Stimulated activated effector memory CD8-positive, alpha-beta T cell treated with anti-CD3 and anti-CD28 coated beads, Interleukin-12 subunit alpha, Interleukin-12 subunit beta, amount 100 ng/mL, for 72 hours (primary cell): ENCODE data around the gene RARS2.

Source experiments
- ATAC-seq: fragments of 150-1000 bp; cut with Tn5 transposase; 2 replicates; pipeline ENCODE4 v1.10.0; 2021
- DNase-seq, 2 donors: peaks; one replicate each; pipeline ENCODE4 v3.0.0; 2021 to 2022; ENCODE audit warnings: low spot score in 2 of 2
- H3K27ac Mint-ChIP-seq: one replicate; pipeline ENCODE4 v1.8.0; 2022; ENCODE audit warnings: mild to moderate bottlenecking, mixed read lengths
- H3K36me3 Mint-ChIP-seq: one replicate; pipeline ENCODE4 v1.8.0; 2022; ENCODE audit warnings: mild to moderate bottlenecking, mixed read lengths
- H3K4me1 Mint-ChIP-seq: one replicate; pipeline ENCODE4 v1.8.0; 2022; ENCODE audit warnings: mixed read lengths
- H3K4me3 Mint-ChIP-seq: one replicate; pipeline ENCODE4 v1.8.0; 2022; ENCODE audit warnings: mild to moderate bottlenecking, mixed read lengths
- H3K9me3 Mint-ChIP-seq: one replicate; pipeline ENCODE4 v1.8.0; 2022; ENCODE audit warnings: mixed read lengths

RARS2 gene

DNA sequence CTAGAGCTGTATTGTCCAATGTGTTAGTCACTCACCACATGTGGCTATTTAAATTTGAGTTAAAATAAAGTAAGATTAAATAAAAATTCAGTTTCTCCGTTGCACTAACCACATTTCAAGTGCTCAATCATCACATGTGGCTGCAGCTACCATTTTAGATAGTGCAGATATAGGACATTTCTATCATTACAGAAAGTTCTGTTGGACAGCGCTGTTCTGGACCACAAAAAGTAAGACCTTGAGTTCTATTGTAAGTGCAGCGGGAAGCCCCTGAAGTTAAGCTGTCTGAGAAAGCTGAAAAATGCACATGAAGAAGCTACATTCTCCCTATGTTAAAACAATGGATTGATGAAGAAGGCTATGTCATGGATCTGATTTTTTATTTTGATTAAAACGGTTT lies 1.2 kb upstream of the RARS2 start:
- Mint-ChIP-seq H3K4me1 (peaks cover 51% of the 10 kb centered on the region), H3K4me3 (peak overlapping the region; percentile 92), H3K36me3 (peaks cover 27% of the 10 kb centered on the region), H3K27ac (peak overlapping the region; percentile 95), H3K9me3 (no peaks in the 10 kb centered on the region)
- ATAC-seq = no peak
- no peak for DNase-seq

DNA sequence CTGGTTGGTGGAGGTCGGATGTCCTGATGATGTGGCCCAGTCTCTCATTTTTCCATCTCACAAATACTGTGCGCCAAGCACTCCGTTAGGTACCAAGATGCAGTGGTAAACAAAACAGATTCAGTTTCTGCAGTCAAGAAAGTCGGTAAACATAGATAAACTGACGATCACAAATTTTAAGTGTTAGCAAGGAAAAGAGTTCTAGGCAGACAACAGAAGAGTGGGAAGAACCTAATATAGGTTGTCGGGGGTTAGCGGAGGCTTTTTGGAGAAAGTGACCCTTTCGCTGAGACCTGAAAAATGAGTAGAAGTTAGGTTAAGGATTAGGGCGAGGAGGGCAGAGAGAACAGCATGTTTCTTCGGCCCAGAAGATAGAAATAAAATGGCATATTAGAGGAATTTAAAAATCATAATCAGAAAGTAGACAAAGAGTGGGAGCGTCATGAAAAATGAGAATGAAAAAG lies 662 bp upstream of the RARS2 start:
- peaks cover 22% of the 10 kb centered on the region for H3K36me3 Mint-ChIP-seq
- ATAC-seq (no peak), DNase-seq (no peak)
- H3K27ac Mint-ChIP-seq = peak overlapping the region; percentile 95
- H3K4me1 Mint-ChIP-seq = peaks cover 55% of the 10 kb centered on the region
- H3K9me3 Mint-ChIP-seq = no peaks in the 10 kb centered on the region
- peak overlapping the region; percentile 92 for H3K4me3 Mint-ChIP-seq

- no peaks in the 10 kb centered on the region for H3K9me3 Mint-ChIP-seq
- peaks cover 9% of the 10 kb centered on the region for H3K36me3 Mint-ChIP-seq
- H3K4me1 Mint-ChIP-seq = peaks cover 60% of the 10 kb centered on the region
- H3K4me3 Mint-ChIP-seq = peak overlapping the region; percentile 92
- DNase-seq (no peak), ATAC-seq (no peak)
- peak overlapping the region; percentile 95 for H3K27ac Mint-ChIP-seq
Observed at GRCh38 chr6:87588756-87589407, 905 bp downstream of the RARS2 start.

GRCh38 chr6:87586371-87587077 lies 3.3 kb downstream of the RARS2 start:
- H3K9me3 Mint-ChIP-seq = no peaks in the 10 kb centered on the region
- H3K27ac Mint-ChIP-seq = no peak overlapping the region
- peaks cover 20% of the 10 kb centered on the region for H3K36me3 Mint-ChIP-seq
- H3K4me1 Mint-ChIP-seq = peaks cover 55% of the 10 kb centered on the region
- DNase-seq = no peak
- ATAC-seq = no peak
- H3K4me3 Mint-ChIP-seq = no peak overlapping the region

GRCh38 chr6:87583822-87584221 lies 6.0 kb downstream of the RARS2 start:
- ATAC-seq = no peak
- DNase-seq = no peak
- Mint-ChIP-seq H3K4me1 (peaks cover 42% of the 10 kb centered on the region), H3K36me3 (peaks cover 45% of the 10 kb centered on the region), H3K9me3 (no peaks in the 10 kb centered on the region), H3K27ac (no peak overlapping the region), H3K4me3 (no peak overlapping the region)

DNA sequence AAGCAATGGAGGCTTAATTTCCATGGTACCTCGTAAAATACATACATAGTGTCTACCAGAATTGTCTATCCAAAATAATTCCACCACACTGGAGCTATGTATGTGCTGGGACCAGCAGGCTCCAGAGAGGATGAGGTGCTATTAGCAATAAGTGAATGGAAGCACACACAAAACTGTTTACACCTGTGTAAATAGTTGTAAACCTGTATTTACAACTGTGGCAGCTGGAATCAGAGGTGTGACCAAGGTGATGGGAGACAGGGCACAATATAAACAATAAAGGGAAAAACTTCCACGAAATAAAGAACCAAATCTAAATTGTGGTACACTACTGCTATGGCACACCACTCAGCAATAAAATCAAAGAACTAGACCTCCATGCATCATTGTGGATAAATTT lies 14.4 kb downstream of the RARS2 start:
- H3K36me3 Mint-ChIP-seq = peaks cover 38% of the 10 kb centered on the region
- H3K4me1 Mint-ChIP-seq = peaks cover 41% of the 10 kb centered on the region
- H3K9me3 Mint-ChIP-seq = no peaks in the 10 kb centered on the region
- no peak for ATAC-seq
- H3K4me3 Mint-ChIP-seq = no peak overlapping the region
- no peak for DNase-seq
- no peak overlapping the region for H3K27ac Mint-ChIP-seq

GRCh38 chr6:87574237-87574804 lies 15.5 kb downstream of the RARS2 start:
- peaks cover 33% of the 10 kb centered on the region for H3K36me3 Mint-ChIP-seq
- H3K27ac Mint-ChIP-seq = no peak overlapping the region
- H3K4me3 Mint-ChIP-seq = no peak overlapping the region
- H3K9me3 Mint-ChIP-seq = no peaks in the 10 kb centered on the region
- H3K4me1 Mint-ChIP-seq = peaks cover 41% of the 10 kb centered on the region
- no peak for ATAC-seq
- DNase-seq = no peak

DNA sequence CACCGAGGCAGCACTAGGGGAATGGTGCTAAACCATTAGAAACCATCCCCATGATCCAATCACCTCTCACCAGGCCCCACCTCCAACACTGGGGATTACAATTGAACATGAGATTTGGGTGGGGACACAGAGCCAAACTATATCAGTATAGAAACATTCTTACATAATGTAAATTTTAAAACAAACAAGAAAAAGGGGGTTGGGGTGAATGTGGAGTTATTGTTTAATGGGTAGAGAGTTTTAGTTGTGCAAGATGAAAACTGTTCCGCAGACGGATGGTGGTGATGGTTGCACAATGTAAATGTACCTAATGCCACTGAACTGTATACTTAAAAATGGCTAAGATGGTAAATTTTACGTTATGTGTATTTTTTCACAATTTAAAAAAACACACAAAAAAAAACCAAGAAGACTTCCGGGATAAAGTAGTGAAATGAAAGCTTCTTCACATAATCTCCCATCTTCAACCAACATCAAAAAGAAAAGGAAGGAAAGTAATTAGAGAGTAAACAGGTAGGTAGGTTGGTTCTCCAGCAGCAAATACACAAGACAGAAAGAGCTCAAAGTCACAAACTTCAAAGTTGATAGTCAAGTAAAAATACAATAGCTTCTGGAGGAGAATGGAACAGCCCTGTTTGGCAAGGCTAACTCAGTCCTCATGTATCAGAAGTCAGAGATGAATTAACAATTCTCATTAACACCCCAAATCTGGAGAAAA lies 16.3 kb downstream of the RARS2 start:
- peaks cover 41% of the 10 kb centered on the region for H3K4me1 Mint-ChIP-seq
- DNase-seq (no peak), ATAC-seq (no peak)
- peak overlapping the region; percentile 64 for H3K27ac Mint-ChIP-seq
- H3K9me3 Mint-ChIP-seq = no peaks in the 10 kb centered on the region
- H3K36me3 Mint-ChIP-seq = peaks cover 29% of the 10 kb centered on the region
- no peak overlapping the region for H3K4me3 Mint-ChIP-seq

DNA sequence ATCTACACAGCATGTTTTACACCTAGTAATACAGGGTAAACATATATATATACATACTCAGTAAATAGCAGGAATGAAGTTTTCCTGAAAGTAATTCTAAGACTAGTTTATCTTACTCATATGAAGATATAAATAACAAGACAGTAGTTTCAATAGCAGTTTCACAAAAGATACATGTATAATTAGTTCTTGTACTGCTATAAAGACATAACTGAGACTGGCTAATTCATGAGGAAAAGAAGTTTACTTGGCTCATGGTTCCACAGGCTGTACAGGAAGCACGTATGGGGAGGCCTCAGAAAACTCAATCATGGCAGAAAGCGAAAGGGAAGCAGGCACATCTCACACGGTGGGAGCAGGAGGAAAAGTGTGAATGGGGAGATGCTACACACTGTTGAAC lies 16.9 kb downstream of the RARS2 start:
- peak; percentile 36 for ATAC-seq
- Mint-ChIP-seq H3K4me1 (peaks cover 41% of the 10 kb centered on the region), H3K4me3 (no peak overlapping the region), H3K27ac (peak overlapping the region; percentile 64), H3K36me3 (peaks cover 34% of the 10 kb centered on the region), H3K9me3 (no peaks in the 10 kb centered on the region)
- no peak for DNase-seq

DNA sequence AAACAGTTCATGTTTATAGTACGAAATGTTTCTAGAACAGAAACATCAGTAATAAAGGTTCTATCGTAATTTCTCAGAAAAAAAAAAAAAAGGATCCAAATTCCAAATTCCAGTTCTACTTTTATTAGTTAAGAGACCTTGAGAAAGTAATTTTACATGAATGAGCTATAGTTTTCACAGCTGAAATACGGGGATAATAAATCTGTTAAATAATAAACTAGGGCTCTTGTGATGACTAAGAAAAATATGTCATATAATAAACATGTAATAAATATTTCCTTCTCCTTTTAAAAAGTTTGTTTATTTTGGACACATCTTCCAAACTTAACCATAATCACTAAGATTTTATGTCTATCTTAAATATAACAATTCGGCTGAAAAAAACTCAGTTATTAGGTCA lies 17.8 kb downstream of the RARS2 start:
- peaks cover 41% of the 10 kb centered on the region for H3K4me1 Mint-ChIP-seq

GRCh38 chr6:87561017-87561416 lies 28.8 kb downstream of the RARS2 start:
- H3K4me1 Mint-ChIP-seq = peaks cover 4% of the 10 kb centered on the region
- no peaks in the 10 kb centered on the region for H3K9me3 Mint-ChIP-seq
- no peak overlapping the region for H3K27ac Mint-ChIP-seq
- DNase-seq (no peak), ATAC-seq (no peak)
- H3K4me3 Mint-ChIP-seq = no peak overlapping the region
- H3K36me3 Mint-ChIP-seq = peaks cover 90% of the 10 kb centered on the region

More for the DNA sequence above, 17.8 kb downstream of the RARS2 start:
- Mint-ChIP-seq H3K4me3 (no peak overlapping the region), H3K36me3 (peaks cover 30% of the 10 kb centered on the region), H3K9me3 (no peaks in the 10 kb centered on the region), H3K27ac (peak overlapping the region; percentile 64)
- no peak for ATAC-seq
- DNase-seq = no peak

DNA sequence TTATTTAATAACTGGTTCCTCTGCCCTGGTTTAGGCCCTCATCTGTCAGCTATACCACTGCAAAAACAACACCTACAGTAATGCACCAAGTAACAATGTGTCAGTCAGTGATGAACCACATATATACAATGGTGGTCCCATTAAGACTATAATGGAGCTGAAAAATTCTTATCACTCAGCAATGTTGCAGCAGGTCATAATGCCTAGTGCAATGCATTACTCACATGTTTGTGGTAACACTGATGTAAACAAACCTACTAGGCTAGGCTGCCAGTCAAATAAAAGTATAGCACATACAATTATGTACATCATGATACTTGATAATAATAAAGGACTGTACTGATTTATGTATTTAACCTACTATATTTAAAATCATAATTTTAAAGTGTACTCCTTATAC lies 31.3 kb downstream of the RARS2 start:
- DNase-seq (no peak), ATAC-seq (no peak)
- Mint-ChIP-seq H3K4me1 (peaks cover 4% of the 10 kb centered on the region), H3K9me3 (no peaks in the 10 kb centered on the region), H3K4me3 (no peak overlapping the region), H3K27ac (no peak overlapping the region), H3K36me3 (peaks cover 91% of the 10 kb centered on the region)

DNA sequence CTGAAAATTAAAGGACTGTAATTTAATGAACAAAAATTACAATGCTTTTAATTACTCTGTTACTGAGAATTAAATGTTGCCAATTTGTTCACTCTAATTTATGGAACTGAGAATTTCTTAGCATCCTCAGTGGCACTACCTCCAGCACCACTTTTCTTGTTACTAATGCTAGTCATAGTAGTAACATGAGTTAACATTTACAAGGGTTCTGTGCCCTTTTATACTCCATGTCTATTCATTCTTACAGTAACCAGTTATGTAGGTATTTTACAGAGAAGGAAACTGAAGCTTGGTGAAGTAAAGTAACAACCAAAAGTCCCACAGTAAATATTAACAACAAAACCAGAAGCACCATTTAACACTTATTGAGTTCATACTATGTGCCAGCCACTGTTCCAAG lies 34.3 kb downstream of the RARS2 start:
- Mint-ChIP-seq H3K4me3 (no peak overlapping the region), H3K27ac (peak overlapping the region; percentile 37), H3K4me1 (peaks cover 4% of the 10 kb centered on the region), H3K36me3 (peaks cover 89% of the 10 kb centered on the region), H3K9me3 (no peaks in the 10 kb centered on the region)
- ATAC-seq (peak; percentile 57), DNase-seq (no peak)

GRCh38 chr6:87553159-87553765 lies 36.5 kb downstream of the RARS2 start:
- Mint-ChIP-seq H3K27ac (no peak overlapping the region), H3K9me3 (no peaks in the 10 kb centered on the region), H3K36me3 (peaks cover 92% of the 10 kb centered on the region), H3K4me1 (peaks cover 2% of the 10 kb centered on the region), H3K4me3 (no peak overlapping the region)
- DNase-seq (no peak), ATAC-seq (no peak)

- DNase-seq (no peak), ATAC-seq (no peak)
- Mint-ChIP-seq H3K9me3 (no peaks in the 10 kb centered on the region), H3K36me3 (peaks cover 85% of the 10 kb centered on the region), H3K27ac (peak overlapping the region; percentile 3), H3K4me1 (no peaks in the 10 kb centered on the region), H3K4me3 (no peak overlapping the region)
Observed at GRCh38 chr6:87551799-87552198, 38.0 kb downstream of the RARS2 start.
